ENCODE measurements around the gene E2F6.

DNA sequence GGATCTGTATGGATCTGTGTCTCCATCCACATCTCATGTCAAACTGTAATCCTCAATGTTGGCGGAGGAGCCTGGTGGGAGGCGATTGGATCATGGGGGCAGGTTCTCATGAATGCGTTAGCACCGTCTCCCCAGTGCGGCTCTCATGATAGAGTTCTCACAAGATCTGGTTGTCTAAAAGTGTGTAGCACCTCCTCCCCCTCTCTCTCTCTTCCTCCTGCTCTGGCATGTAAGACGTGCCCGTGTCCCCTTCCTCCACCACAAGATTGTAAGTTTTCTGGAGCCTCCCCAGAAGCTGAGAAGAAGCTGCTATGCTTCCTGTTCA, 66.6 kb downstream of the E2F6 start:
- TF ChIP-seq, protein P1, sequence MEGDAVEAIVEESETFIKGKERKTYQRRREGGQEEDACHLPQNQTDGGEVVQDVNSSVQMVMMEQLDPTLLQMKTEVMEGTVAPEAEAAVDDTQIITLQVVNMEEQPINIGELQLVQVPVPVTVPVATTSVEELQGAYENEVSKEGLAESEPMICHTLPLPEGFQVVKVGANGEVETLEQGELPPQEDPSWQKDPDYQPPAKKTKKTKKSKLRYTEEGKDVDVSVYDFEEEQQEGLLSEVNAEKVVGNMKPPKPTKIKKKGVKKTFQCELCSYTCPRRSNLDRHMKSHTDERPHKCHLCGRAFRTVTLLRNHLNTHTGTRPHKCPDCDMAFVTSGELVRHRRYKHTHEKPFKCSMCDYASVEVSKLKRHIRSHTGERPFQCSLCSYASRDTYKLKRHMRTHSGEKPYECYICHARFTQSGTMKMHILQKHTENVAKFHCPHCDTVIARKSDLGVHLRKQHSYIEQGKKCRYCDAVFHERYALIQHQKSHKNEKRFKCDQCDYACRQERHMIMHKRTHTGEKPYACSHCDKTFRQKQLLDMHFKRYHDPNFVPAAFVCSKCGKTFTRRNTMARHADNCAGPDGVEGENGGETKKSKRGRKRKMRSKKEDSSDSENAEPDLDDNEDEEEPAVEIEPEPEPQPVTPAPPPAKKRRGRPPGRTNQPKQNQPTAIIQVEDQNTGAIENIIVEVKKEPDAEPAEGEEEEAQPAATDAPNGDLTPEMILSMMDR (IDR thresholded peaks at IDR 0.05; ENCODE audit: insufficient read depth, low read length) = no peak
- TF ChIP-seq GABPA (IDR thresholded peaks at IDR 0.05; ENCODE audit: low read depth) (no peak), POLR2AphosphoS5 (IDR thresholded peaks at IDR 0.05; ENCODE audit: low read depth) (no peak)
- TF ChIP-seq, protein P2, sequence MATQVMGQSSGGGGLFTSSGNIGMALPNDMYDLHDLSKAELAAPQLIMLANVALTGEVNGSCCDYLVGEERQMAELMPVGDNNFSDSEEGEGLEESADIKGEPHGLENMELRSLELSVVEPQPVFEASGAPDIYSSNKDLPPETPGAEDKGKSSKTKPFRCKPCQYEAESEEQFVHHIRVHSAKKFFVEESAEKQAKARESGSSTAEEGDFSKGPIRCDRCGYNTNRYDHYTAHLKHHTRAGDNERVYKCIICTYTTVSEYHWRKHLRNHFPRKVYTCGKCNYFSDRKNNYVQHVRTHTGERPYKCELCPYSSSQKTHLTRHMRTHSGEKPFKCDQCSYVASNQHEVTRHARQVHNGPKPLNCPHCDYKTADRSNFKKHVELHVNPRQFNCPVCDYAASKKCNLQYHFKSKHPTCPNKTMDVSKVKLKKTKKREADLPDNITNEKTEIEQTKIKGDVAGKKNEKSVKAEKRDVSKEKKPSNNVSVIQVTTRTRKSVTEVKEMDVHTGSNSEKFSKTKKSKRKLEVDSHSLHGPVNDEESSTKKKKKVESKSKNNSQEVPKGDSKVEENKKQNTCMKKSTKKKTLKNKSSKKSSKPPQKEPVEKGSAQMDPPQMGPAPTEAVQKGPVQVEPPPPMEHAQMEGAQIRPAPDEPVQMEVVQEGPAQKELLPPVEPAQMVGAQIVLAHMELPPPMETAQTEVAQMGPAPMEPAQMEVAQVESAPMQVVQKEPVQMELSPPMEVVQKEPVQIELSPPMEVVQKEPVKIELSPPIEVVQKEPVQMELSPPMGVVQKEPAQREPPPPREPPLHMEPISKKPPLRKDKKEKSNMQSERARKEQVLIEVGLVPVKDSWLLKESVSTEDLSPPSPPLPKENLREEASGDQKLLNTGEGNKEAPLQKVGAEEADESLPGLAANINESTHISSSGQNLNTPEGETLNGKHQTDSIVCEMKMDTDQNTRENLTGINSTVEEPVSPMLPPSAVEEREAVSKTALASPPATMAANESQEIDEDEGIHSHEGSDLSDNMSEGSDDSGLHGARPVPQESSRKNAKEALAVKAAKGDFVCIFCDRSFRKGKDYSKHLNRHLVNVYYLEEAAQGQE (IDR thresholded peaks at IDR 0.05; ENCODE audit: insufficient replicate concordance, low read depth) = no peak
